ENCODE measurements around the gene IL36B.

DNA sequence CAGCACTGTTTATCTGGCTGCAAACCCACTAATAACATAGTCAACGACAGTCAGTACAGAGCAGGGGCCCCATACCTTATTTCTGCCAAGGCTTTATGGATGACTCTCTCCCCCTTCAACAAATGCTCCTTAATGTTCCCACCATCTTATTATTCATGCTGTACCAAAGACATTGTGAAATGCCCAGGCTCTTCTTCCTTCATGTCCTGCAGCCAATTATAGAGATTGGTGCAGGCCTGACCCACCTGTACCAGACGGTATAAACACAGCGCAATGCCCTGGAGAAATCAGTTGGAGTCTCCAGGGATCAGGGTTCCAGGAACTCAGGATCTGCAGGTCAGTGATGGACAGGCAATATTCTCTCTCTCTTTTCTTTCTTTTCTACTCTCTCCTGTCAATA is 15.0 kb upstream of the IL36B start, which contains the start of gene IL1F10:
- TF ChIP-seq GATA2 (IDR thresholded peaks at IDR 0.05; ENCODE audit: low read depth, low read length) (no peak), GATA3 (IDR thresholded peaks at IDR 0.05; ENCODE audit: low read depth, low read length) (no peak)
